Keratinocyte (primary cell): ENCODE data around the gene SLC2A4RG. TPM values are rescaled to one million over a fixed set of nuclear protein-coding genes. Genes with fewer than 3 reads are reported as not detected.

Source experiments
- DNase-seq: peaks from one replicate; pipeline ENCODE4 v3.0.0-alpha.2; 2011; ENCODE audit warnings: low read depth, missing footprints, low spot score
- FAIRE-seq: peaks from 2 replicates; lab custom pipeline; 2011; peaks lifted over from hg19 to GRCh38; lab: Jason Lieb, UNC
- H2AFZ ChIP-seq: 2 replicates; pipeline ENCODE4 v1.6.0; 2012; ENCODE audit warnings: low read length, control low read depth, inconsistent platforms; ENCODE audit not compliant: control insufficient read depth
- H3K27ac ChIP-seq: 2 replicates; pipeline ENCODE4 v1.5.1; 2011; ENCODE audit warnings: low read length; ENCODE audit not compliant: control insufficient read depth, insufficient read depth
- H3K27me3 ChIP-seq: 3 replicates; pipeline ENCODE4 v1.6.0; 2011; ENCODE audit warnings: low read length; ENCODE audit not compliant: control insufficient read depth, insufficient read depth; ENCODE audit errors: extremely low read depth
- H3K36me3 ChIP-seq, 2 experiments: 2 replicates in 1 of 2; 3 replicates in 1 of 2; pipeline ENCODE4 v1.5.1; 2011; ENCODE audit warnings: low read length in 2 of 2, mild to moderate bottlenecking in 1 of 2; ENCODE audit not compliant: control insufficient read depth in 2 of 2, insufficient read depth in 2 of 2; ENCODE audit errors: extremely low read depth in 1 of 2
- H3K4me1 ChIP-seq: 3 replicates; pipeline ENCODE4 v1.5.1; 2011; ENCODE audit warnings: low read length; ENCODE audit not compliant: control insufficient read depth, insufficient read depth; ENCODE audit errors: extremely low read depth
- H3K4me2 ChIP-seq: 3 replicates; pipeline ENCODE4 v1.6.0; 2011; ENCODE audit warnings: low read depth, low read length; ENCODE audit not compliant: control insufficient read depth, insufficient read depth; ENCODE audit errors: extremely low read depth
- H3K4me3 ChIP-seq, 3 experiments: fragments of 200-600 bp in 1 of 3; sonication (generic) in 1 of 3; 2 replicates in 2 of 3; 3 replicates in 1 of 3; pipeline ENCODE4 v1.5.1; 2011 to 2016; ENCODE audit warnings: low read length in 3 of 3, mild to moderate bottlenecking in 3 of 3, control low read depth in 2 of 3, inconsistent platforms in 1 of 3, low read depth in 1 of 3, mixed read lengths in 1 of 3, mixed run types in 1 of 3, moderate library complexity in 1 of 3; ENCODE audit not compliant: control insufficient read depth in 2 of 3, insufficient read depth in 2 of 3; ENCODE audit errors: extremely low read depth in 1 of 3
- H3K79me2 ChIP-seq: 2 replicates; pipeline ENCODE4 v1.6.0; 2012; ENCODE audit warnings: low read length; ENCODE audit not compliant: control insufficient read depth, insufficient read depth
- H3K9ac ChIP-seq: 3 replicates; pipeline ENCODE4 v1.6.0; 2011; ENCODE audit warnings: low read length; ENCODE audit not compliant: control insufficient read depth, insufficient read depth; ENCODE audit errors: extremely low read depth
- H3K9me1 ChIP-seq: 3 replicates; pipeline ENCODE4 v1.6.0; 2011; ENCODE audit warnings: low read length; ENCODE audit not compliant: control insufficient read depth, insufficient read depth; ENCODE audit errors: extremely low read depth
- H3K9me3 ChIP-seq: 2 replicates; pipeline ENCODE4 v1.5.1; 2012; ENCODE audit warnings: low read depth, low read length; ENCODE audit not compliant: control insufficient read depth
- H4K20me1 ChIP-seq: 3 replicates; pipeline ENCODE4 v1.6.0; 2011; ENCODE audit warnings: low read length; ENCODE audit not compliant: control insufficient read depth, insufficient read depth; ENCODE audit errors: extremely low read depth
- EZH2 ChIP-seq: IDR thresholded peaks from one replicate; pipeline ENCODE4 v1.6.1; 2012; ENCODE audit warnings: inconsistent platforms, mild to moderate bottlenecking, low read length, moderate library complexity
- dilution Hi-C: fragments of 300-500 bp; cut with MboI; formaldehyde crosslinking; loops from one replicate; pipeline ENCODE4 v1.7.0; 2020; ENCODE audit warnings: low sequenced_read_pairs; ENCODE audit not compliant: extremely low pct_ligation_motif_present
- polyA plus RNA-seq, 5 experiments: library from polyadenylated mRNA; depleted of rRNA in 3 of 5; stranded (reverse) in 3 of 5; stranded (forward) in 1 of 5; unstranded in 1 of 5; fragments of >200 nt; gene quantifications; 1 replicate in 1 of 5; 2 replicates in 3 of 5; 3 replicates in 1 of 5; pipeline versions ENCODE4 v1.2.1 to v1.2.3, GENCODE V29; 2011 to 2012; ENCODE audit warnings: missing spikeins in 2 of 5, low read depth in 1 of 5, low replicate concordance in 1 of 5
- TF ChIP-seq, protein P1 (sequence below), 3 experiments: IDR thresholded peaks in 1 of 3; conservative IDR thresholded peaks in 1 of 3; optimal IDR thresholded peaks in 1 of 3; 2 replicates in 2 of 3; 3 replicates in 1 of 3; pipeline versions ENCODE3 to v1.5.1; 2011; ENCODE audit warnings: low read length in 3 of 3, mild to moderate bottlenecking in 3 of 3, moderate library complexity in 2 of 3, control low read depth in 1 of 3, inconsistent platforms in 1 of 3; ENCODE audit not compliant: insufficient read depth in 2 of 3; ENCODE audit errors: extremely low read depth in 1 of 3

The SLC2A4RG gene
- polyA plus RNA-seq, 1 donor (not counting 4 experiments of a cell fraction or from before 2014, with no cell fraction given): 23.5 TPM

GRCh38 chr20:63773571-63774241 lies 34.1 kb downstream of the SLC2A4RG start:
- Histone ChIP-seq H3K9me3 (no peaks in the 10 kb centered on the region), H4K20me1 (no peaks in the 10 kb centered on the region), H3K4me2 (no peak overlapping the region), H2AFZ (no peak overlapping the region), H3K9ac (no peak overlapping the region), H3K27ac (no peak overlapping the region), H3K36me3 (no peaks in the 10 kb centered on the region), H3K4me3 (no peak overlapping the region), H3K9me1 (no peaks in the 10 kb centered on the region), H3K27me3 (peaks cover 14% of the 10 kb centered on the region), H3K79me2 (no peaks in the 10 kb centered on the region), H3K4me1 (peaks cover 7% of the 10 kb centered on the region)
- DNase-seq: no peak
- dilution Hi-C loops: no loop called here
- no peak for FAIRE-seq
- TF ChIP-seq EZH2: no peak
- TF ChIP-seq, protein P1, sequence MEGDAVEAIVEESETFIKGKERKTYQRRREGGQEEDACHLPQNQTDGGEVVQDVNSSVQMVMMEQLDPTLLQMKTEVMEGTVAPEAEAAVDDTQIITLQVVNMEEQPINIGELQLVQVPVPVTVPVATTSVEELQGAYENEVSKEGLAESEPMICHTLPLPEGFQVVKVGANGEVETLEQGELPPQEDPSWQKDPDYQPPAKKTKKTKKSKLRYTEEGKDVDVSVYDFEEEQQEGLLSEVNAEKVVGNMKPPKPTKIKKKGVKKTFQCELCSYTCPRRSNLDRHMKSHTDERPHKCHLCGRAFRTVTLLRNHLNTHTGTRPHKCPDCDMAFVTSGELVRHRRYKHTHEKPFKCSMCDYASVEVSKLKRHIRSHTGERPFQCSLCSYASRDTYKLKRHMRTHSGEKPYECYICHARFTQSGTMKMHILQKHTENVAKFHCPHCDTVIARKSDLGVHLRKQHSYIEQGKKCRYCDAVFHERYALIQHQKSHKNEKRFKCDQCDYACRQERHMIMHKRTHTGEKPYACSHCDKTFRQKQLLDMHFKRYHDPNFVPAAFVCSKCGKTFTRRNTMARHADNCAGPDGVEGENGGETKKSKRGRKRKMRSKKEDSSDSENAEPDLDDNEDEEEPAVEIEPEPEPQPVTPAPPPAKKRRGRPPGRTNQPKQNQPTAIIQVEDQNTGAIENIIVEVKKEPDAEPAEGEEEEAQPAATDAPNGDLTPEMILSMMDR (optimal IDR thresholded peaks at IDR 0.05 in 1 of 3, IDR thresholded peaks at IDR 0.05 in 1 of 3, conservative IDR thresholded peaks at IDR 0.05 in 1 of 3; ENCODE audit: extremely low read depth in 1 of 3, insufficient read depth in 2 of 3, low read length in 3 of 3): no peak

DNA sequence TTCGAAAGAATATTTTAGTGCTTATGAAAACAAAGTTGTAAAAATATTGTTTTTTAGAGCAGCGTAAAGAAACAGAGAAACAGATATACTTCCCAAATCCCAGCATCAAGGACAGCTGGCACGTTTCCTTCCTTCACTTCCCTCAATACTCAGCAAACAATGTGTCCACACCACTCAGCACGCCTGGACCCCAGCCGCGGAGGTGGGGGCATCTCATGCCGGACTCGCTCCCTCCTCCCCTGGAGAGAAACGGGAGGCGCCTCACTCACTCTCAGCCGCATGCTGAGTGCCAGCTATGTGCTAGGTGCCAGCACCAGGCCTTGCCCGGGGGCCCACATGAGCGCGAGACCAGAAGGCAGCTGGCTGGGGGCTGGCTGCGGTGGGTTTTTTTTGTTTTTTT lies 34.7 kb downstream of the SLC2A4RG start:
- no peak for TF ChIP-seq EZH2
- TF ChIP-seq, protein P1 (optimal IDR thresholded peaks at IDR 0.05 in 1 of 3, IDR thresholded peaks at IDR 0.05 in 1 of 3, conservative IDR thresholded peaks at IDR 0.05 in 1 of 3; ENCODE audit: extremely low read depth in 1 of 3, insufficient read depth in 2 of 3, low read length in 3 of 3): no peak
- FAIRE-seq (no peak), DNase-seq (no peak)
- H2AFZ ChIP-seq: no peak overlapping the region
- no peaks in the 10 kb centered on the region for H3K9me1 ChIP-seq
- H3K4me1 ChIP-seq: peaks cover 7% of the 10 kb centered on the region
- H3K79me2 ChIP-seq: no peaks in the 10 kb centered on the region
- H3K4me2 ChIP-seq: no peak overlapping the region
- H3K9ac ChIP-seq: no peak overlapping the region
- dilution Hi-C loops: no loop called here
- H3K4me3 ChIP-seq: no peak overlapping the region
- H3K36me3 ChIP-seq: no peaks in the 10 kb centered on the region
- no peaks in the 10 kb centered on the region for H4K20me1 ChIP-seq
- no peak overlapping the region for H3K27ac ChIP-seq
- H3K9me3 ChIP-seq: no peaks in the 10 kb centered on the region
- H3K27me3 ChIP-seq: peaks cover 14% of the 10 kb centered on the region
